GM10847 (cell line): Measurements from ENCODE around the gene CLSTN3.

Experiments
- POLR2A ChIP-seq: IDR thresholded peaks from 2 replicates; pipeline ENCODE4 v1.6.1; 2011; ENCODE audit not compliant: insufficient read length; ENCODE audit errors: extremely low read depth

The CLSTN3 gene

DNA sequence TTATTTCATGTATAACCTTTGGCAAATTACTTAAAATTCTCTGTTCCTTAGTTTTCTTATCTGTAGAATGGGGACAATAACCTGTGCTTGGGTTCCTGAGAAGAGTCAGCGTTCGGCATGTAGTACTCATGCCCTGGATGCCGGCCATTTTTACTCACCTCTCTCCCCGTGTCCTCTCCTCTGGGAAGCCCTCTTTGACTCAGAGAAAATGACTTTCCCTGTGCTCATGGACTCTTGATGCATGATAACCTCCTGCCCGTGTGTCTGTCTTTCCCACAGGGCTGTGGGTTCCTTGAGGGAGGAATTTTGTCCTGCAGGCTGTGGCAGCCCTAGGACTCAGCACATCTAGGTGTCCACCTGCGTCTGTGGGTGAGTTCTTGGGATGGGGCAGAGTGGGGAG lies 15.3 kb upstream of the CLSTN3 start:
- TF ChIP-seq POLR2A: no peak

DNA sequence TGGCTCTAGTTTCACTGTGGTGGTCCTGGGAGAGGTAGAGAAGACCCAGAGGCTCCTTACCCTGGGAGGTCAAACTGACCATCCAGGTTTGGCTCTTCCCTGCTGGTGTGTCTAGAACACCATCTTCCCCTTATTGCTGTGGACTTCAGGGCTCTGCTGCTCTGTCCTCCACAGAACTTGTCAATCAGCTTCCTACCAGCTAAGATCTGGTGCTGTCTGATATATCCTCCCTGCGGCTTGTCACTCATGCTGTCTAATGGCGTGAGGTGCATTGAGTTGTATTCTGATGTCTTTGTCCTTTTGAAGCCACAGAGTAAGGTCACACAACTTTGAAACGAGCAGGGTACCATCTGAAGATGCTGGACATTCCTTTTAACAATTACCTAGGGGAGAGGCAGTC lies 14.0 kb upstream of the CLSTN3 start:
- no peak for TF ChIP-seq POLR2A

DNA sequence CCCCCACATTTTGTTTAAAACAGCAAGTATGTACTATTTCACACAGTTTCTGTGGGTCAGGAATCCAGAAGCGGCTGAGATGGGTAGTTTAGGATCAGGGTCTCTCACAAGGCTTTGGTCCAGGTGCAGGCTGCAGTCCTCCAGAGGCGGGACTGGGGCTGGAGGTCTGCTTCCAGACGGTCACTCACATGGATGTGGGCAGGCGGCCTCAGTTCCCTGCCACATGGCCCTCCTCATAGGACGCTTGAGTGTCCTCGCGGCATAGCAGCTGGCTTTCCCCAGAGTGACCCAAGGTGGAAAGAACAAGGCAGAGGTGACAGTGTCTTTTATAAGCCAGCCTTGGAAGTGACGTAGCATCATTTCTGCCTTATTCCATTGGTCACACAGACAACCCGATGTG lies 13.3 kb upstream of the CLSTN3 start:
- no peak for TF ChIP-seq POLR2A

DNA sequence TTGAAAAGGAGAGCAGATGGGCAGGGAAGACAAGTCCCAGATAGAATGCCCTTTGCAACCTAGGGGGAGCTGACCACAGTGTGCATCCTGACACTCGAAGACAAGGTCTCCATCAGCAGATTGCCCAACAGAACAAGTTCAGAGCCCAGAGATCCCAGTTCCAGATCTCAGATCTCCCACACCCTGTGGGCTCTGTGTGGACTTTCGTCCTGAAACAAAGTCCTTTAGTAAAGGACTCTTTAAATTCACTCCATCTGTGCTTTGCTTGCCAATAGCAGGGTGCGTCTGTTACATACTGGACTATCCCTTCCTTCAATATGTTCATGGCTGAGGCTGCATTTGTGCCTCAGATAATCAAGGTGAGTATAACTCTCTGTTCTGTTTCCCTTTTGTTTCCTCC lies 12.5 kb upstream of the CLSTN3 start:
- no peak for TF ChIP-seq POLR2A

DNA sequence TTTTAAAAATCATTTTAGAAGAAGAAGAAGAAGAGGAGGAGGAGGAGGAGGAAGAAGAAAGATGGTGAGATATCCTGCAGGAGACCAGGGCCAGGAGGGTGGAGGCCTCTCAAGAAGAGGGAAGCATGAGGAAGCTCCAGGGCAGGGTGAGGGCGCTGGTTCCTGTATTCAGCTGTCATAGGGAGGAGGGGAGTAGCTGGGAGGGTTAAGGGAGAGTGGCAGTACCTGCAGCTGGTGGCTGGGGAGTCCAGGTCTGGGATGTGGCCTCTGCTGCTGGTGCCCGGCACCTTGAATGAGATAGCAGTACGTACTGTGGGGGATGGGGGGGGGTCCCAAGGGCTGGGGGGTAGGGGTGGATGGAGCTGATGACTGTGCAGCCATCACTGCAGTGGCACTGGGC lies 11.3 kb upstream of the CLSTN3 start:
- TF ChIP-seq POLR2A: no peak

DNA sequence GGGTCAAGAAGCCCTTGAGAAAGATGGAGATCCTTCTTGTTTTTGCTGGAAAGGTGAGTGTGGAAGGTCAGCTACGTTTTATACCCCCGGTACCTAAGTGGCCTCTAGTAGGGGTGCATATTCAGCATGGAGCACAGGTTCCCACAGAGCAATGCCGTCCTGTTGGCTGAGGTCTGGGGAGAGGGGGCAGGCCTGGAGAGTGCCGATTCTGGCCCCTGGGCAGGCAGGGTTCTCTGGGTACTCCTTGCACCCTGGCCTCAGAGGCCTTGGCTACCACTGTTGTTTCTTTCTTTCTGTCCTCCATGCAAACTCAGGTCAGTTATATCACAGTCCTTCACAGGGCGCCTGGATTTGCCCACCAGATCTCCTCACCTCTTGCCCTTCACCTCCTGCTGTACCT lies 10.0 kb upstream of the CLSTN3 start:
- no peak for TF ChIP-seq POLR2A

DNA sequence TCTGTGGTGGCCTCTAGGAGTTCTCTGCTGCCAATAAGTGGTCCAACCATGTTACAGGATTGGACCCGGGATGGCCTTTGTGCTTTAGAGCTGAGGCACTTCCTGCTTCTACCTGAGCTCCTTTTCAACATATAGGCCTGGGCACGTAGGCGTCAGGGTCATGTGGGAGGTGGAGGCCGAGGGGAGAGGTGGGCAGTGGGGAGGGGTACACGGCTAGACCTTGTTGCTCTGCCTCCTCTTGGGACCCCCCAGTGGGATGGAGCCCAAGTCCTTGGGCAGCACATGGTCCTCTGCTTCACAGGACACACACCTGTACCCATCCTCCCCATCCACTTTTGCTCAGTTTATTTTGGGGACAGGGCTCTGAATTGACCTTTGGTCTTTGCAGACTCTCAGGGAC lies 8.8 kb upstream of the CLSTN3 start:
- TF ChIP-seq POLR2A: no peak

DNA sequence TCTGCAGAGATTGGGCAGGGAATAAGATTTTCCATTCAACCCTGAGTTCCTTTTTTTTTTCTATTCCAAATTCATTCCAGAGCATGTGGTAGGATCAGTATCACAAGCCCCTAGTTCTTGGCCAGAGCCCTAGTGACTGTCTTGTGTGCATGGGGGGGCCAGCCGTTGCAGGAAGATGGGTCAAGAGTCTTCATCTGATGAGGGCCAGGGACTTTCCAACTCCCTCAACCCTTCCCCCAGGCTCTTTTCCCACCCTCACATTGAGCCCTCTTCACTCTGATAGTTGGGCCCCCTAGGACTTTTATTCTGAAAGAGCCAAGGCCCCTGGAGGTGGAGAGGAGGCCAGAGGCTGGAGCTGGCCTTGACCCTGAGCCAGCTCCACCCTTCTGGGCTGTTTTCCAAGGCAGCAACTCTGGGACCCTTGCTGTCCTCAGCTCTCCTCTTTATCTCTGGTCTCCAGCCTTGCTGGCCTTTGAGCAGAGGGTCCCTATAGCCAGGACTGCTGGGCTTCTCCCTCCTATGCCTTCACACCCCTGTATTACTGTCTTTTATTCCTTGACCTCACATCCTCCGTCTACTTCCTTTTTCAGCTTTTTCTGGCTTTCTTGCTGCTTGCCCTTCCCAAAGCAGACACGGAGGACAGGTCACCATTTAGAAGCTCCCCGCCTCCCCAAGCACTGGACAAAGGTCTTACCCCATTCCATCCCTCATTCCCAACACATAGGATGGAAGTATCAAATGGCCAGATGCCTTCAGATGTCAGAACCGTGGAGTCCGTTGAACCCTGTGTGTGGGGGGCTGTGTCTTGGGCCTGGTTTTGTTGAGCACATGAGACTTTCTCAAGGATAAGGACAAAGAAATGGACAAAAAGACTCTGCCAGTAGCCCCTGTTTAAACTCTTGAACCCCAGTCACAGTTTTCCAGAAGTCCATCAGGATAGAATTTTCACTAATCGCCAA lies 7.1 kb upstream of the CLSTN3 start:
- TF ChIP-seq POLR2A: no peak

DNA sequence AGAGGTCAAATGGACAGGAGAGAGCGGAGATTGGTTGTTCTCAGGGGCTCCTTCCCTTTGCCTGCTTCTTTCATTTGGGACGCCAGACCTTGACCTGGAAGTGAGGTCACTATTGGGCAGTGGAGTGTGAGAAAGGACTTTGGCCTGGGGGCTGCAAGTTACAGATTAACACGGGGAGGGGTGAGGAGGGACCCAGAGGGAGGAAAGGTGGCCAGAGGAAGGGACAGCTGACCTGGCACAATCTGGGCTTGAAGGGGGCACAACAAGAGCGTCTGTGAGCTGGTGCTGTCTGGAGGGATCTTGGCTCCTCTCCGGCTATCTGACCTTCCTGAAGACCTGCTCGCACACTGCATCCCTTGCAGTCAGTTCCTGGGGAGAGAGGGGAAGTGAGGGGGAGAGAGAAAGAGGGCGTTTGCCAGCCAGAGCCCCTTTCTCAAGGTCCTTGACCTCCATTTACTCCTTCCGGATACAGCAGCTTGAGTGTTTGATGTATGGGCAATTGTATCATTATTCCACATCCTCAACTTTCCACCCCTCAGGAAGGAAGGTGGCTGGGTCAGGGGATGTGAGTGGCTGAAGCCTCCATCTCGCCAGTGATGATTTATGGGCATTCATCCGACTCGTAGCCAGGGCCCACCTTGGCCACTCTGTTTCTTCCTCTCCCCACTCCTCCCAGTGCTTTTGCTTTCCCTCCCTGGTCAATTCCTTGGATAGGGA lies 6.2 kb upstream of the CLSTN3 start:
- TF ChIP-seq POLR2A: no peak

DNA sequence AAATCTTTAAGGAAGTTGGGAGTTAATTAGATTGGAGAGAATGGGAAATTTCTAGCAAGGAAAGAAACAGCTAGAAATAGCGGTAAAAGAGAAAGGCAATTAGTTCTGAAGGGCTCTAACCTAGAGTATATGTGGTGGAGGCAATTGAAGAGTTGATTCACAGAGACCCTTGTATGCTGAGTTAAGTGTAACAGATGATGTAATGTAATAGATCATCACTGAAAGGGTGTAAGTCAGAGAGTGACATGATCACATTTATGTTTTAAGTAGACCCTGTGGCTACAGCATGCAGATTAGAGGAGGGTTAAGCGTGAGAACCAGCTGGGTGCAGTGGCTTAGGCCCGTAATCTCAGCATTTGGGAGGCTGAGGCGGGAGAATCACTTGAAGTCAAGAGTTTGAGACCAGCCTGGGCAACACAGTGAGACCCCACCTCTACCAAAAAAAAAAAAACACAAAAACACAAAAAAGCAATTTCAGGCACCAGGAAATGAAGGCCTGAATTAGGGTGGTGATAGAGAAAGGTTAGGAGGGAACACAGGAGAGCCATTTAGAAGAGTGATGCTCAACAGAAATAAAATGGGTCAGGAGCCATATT lies 4.4 kb upstream of the CLSTN3 start:
- no peak for TF ChIP-seq POLR2A

DNA sequence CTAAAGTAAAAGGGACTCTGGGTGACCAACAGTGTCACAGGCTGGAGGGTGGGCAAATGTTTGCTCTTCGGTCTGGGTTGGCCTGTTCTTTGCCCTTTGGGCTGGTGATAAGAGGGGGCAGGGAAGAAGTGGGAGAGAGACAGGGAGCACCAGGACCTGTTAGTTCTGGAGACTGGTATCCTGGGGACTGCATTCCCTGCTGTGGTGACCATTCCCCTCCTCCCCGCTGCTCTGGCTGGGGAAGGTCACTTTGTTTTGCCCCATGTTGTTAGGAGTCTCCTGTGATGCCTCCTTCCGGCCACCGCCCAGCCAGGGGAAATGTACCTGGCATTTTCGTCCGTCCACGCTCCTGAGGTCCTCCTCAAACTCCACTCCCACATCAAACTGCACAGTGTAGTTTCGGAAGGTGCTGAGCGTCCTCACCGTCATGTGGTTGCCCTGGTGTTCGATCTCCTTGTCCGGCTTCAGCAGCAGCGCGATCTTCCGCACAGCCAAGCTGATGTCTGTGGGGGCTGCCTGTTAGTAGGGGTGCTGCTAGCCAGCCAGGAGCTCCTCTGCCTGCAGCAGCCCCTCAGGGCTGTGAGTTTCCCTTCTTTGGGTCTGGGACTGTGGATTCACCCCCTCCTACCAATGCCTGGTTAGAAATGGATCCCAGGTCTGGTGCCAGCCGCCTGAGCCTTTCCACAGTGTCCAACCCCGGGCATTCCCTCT lies 2.1 kb upstream of the CLSTN3 start:
- no peak for TF ChIP-seq POLR2A

DNA sequence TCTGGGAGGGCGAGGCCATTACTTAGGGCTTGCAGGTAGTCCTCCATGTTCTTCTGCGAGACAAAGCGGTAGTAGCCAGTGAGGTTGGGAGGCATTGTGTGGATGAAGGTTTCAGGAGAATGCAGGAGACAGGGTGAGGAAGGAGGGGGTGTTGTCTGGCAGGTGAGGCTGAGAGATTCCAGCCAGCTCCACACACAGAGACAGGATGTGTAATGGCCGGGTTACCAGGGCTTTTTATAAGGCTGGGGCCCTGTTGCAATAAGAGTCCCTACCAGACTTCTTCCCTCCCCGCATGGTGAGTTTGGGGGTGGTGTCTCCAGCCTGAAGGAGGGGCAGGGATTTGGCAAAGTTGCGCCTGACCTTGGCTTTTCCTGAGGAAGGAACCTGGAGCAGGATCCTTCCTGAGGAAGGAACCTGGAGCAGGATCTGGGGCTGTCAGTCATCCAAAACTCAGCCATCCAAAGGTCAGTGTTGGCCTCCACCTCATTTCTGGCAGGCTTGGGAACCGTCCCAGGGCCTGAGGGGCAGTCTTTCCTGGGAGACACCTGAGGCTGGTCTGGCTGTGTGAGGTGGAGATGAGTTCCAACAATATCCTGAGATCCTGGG lies 1.4 kb upstream of the CLSTN3 start, which contains the start of gene RBP5:
RBP5 (minus strand) TSS at position 209 of the 606 bp plus-strand sequence; CDS start at position 95, 114 bp downstream.
- TF ChIP-seq POLR2A: no peak

DNA sequence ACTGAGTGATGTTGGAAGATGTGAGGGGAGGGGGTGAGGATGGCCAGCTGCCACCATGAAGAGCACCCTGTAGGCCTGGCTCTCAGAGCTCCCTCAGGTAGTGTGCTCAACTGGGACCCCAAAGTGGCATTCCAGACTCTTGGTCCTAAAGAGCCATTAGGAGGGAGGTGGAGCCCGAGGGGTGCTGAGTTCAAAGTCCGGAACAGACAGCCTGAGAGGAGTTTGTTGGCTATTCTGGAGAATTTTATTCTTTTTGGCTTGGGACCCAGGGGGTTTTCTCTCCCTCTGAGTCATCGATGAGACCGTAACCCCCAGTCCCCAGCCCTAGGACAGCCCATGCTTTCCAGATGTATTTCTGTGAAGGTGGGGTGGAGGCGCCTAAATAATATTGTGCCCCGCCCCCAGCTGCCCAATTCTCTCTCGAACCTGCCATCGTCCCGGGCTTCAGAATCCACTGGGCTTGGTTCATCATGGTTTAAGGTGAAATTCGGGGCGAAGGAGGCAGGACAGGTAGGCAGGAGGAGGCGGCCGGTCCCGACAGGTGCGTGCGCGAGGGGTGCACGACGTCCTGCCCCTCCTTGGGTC lies 792 bp upstream of the CLSTN3 start:
- TF ChIP-seq POLR2A: no peak

DNA sequence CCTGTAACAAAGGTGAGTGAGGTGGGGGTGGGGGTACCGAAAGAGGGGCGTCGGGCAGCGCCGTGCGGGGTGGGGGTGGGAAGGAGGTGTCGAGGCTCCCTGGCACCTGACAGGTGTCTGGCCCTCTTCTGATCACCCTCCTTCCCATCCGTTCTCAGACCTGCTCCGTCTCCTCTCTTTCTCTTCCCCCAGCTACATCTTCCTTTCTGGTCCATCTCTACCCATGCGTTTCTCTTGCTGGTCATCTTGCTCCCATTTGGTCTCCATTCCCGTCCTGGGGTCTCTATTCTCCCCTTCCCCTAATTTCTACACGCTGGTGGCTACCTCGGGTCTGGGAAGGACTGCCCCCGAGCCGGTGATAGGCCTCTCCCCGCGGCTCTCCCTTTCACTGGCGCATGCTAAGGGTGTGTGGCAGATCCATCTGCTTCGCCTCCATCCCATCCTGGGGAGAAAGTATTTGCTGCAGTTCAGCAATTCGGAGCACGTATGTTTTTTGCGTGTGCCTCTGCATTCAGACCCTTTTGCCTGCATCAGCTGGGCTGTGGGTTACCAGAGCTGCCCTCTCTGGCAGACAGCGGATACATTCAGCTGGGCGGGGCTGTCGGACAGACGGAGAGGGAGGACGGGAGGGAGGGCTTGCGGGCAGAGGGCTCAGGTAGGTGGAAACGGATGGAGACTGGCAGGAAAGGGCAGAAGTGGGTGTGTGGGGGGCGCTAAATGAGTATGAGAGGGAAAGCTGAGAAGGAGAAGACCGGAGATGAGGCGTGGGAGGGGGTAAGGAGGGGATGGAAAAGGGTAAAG lies 730 bp downstream of the CLSTN3 start:
- no peak for TF ChIP-seq POLR2A
